Measurements from ENCODE around the gene DCUN1D2.
"Not testable (repeated sequence)": the region's sequence is repeated elsewhere in the genome, so short reads cannot be mapped to it uniquely, and the experiment has no call there.

Gene DCUN1D2

DNA sequence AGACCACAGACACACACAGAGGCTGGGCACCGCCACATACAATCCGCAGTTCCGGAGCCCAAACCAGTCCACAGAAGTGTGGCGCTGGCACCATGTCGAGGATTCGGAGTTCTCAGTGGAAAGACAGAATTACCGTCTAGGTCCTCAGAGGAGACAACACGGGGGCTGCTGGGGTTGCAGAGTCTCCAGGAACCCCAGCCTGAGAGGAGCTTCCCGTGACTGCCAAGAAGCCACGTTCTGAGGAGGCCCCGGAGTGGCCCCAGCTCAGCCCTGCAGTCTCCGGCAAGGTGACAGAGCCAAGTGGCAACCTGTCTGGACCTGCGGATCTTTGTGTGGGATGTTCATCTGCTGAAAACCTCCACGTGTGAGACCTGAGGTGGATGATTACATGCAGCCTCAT lies 29.9 kb downstream of the DCUN1D2 start:
- DNase-seq = no peak

DNA sequence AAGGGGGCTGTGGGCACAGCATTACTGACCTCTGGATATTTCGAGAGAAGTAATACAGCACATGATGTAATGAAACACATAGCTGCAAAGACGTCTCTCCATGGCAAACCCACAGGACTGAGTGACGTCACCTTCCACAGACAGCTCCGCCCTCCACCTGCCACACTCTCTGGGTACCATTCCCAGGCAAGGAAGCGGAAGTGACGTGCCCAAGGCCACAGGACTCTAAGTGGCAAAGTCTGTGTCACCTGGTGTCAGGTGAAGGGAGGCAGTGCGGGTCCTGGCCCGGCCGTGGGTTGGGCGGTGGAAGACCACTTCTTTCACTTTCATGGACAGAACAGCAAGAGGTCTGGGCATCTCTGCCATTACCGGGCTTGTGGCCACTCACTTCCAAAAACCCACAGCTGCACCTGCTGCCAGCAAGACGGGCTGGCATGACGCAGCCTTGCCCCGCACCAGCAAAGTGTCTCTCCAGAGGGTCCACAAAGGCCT lies 30.4 kb downstream of the DCUN1D2 start:
- no peak for DNase-seq

DNA sequence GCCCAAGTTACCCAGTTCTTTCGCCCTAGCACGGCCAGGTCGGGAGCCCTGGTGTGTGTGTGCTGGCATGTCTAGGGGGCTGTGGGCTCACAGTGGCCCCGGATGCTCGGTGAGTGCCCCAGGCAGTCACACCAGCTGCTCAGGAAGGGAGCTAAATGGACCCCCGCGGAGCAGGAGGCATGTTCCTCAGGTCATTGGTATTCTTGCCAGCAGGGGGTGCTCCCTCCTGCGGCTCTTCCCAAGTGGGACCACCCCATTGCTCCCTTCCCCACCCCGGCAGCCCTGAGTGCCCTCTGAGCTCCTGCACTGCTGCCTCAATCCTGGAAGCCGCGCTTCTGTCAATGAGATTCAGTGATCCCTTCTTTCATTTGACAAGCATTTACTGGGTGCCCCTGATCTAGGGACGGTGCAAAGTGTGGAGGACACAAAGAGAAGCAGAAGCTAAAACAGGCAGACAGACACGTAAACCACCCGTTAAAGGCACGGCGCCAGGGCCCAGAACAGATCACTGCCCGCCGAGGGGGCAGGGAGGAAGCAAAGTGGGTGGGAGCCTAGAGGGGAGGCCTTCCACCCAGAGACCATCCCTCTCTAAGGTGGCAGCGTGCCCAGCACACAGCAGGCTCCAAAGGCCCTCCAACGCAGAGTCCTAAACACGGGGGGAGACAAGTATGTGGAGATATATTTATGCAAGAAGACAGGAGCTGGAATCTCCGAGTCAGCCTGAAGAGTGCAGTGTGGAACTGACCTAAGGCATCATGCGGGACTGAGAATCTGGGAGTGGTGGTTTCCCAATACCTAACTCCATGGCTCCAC lies 32.1 kb downstream of the DCUN1D2 start:
- DNase-seq = no peak

DNA sequence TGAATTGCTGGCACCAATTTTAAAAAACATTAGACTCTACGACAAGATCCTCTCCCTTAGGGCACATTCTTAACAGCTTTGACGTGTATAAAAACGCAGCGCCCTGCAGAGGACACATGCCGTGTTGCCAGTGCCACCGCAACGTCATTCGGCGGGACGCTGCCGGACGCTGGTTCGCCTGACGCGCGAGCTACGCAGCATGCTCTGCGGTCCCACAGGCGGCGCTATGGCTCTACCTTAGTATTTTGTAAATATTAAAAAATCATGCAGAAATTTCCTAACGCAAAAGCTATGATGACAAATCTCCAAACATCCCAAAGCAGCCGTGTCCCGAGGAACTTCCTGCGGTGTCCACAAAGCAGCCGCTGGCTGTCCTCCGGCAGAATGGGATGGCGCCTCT lies 33.0 kb downstream of the DCUN1D2 start:
- no peak for DNase-seq

DNA sequence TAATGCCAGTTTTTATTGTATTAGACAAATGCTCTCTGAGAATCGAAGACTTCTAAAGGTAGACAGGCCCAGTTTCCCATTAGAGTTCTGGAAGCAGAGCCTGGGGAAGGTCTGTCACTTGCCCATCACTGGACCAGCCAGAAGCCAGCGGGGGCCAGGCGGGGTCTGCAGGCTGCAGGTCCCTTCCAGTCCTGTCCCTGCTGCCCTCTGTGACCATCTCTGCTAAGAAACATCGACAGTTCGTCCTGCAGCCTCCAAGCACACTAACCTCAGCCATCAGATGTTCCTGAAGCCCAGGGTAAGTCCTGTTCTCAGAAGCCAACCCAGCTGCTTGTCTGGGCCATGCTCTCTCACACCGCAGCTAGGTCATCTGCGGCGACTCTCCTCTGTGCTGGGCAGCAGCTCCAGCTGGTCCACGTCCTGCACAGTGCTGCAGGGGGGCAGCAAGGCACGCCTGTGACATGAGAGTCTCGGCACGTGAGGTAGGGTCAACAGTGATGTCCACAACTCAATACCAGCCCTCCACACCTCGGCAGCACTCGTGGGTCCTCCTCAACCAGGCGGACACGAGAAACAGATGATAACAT lies 34.3 kb downstream of the DCUN1D2 start:
- no peak for DNase-seq

DNA sequence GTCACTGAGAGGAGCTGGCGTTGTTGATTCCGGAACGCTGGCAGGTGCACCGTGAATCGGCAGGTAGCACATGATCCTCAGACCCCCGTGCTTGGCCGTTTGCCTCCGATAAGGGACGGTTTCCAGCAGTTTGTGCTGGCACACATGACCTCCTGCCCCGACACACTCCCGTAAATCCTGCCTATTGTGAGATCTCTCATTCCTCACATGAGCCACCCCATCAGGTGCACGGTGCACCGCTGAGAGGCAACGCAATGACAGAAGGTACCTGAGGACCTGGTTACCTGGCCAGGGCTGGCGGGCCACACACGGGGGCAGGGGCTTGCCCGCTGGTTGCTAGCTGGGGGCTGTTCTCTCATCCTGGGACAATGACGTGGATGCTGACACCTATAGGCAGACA lies 35.1 kb downstream of the DCUN1D2 start:
- no peak for DNase-seq

DNA sequence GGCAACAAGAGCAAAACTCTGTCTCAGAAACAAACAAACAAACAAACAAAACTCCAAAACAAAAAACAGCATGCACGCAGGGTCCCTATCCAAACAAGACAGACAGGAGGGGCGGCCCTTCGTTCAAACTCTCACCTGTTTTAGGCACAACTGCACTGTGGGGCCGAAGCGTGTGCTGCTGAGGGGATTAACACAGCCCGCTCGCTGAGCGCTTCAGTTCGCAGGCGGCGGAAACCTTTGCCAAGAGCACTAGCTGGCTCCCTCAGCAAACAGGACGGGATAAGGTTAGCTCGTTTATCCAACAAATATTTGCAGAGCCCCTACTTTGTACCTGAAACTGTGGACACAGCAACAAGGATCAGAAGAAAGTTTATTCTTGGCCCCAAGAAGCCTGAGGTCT lies 35.6 kb downstream of the DCUN1D2 start:
- DNase-seq = no peak

DNA sequence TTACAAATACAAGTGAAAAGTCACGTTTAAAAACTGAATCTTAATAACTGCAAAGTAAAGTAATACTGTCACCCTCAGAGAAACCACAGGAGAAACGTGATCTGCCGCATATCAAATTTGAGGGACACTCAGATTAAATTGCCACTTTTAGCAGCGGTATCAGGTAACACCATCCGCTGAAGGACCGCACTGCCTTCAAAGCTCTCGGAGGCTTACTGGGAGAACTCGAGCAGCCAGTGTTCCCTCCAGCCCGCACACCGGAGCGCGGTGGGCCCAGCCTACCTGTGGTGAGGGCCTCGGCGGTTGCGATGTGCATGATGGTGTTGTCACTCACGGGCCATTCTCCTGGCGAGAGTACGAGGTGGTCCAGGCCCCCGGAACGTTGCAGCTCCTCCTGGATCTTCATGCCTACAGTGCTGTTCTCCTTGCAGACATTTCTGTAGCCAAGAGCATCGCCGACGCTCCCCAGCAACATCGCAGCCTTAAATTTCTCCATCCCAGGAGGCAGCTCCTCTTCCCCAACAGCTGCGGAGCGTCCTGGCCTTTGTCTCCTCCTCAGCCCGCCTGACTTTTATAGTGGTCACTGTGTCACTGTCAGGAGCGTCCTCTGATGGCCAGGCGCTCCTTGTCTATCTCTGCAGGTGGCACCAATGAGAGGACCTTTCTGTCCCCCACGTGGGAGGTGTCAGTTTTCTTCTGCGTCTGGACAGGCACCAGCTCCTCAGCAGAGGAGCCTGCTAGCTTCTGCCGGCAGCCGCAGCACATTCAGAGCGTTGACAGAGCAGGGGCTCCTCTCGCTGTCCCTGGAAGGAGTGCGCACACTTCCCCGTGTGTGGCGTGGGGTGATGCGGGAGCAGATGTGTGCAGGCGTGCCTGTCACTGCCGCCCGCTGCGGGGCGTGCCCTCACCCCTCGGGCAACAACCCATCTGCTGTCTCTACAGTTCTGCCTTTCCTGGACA lies 37.3 kb downstream of the DCUN1D2 start, which contains the start of gene ADPRHL1:
TSS of gene ADPRHL1 (minus strand) at position 547 of the 960 bp plus-strand sequence. CDS start at position 496, 51 bp downstream.
- DNase-seq = no peak

DNA sequence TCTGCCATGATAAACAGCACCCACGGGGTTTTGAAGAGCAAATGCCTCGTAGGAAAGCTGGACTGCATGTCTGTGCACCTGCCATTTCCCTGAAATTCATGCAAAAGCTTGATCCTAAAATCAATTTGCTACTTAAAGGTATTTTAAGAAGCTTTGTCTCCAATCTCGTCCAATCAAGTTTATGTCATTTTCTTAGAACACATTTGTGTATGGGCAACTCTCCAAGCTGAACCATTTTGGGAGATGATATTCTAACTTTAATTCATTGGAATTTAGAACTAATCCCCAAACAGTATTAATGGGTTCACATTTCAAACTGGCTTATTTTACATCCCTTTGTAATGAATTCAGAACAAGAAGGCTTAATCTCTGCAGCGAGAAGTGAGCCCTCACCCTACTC lies 38.0 kb downstream of the DCUN1D2 start:
- no peak for DNase-seq

DNA sequence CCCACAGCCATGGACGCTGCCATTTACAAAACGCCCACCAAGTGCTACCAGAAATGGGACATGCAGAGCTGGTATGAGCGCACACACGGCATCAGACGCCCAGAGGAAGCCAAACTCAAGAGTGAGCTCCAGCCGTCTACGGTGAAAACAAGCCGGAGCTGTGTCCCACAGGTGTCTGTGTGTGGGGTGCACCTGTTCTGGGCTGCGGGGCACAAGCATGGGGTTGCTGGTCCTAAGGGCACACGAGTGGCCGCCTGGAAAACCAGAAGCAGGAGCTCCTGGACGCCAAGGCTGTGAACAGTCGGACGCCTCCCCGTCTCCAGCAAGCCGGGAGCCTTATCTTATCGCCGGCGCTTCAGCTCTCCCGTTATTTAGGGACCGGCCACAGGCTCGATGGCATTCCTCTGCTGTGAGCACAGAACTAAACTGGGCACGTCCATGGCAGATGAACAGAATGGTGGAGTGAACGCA lies 38.5 kb downstream of the DCUN1D2 start:
- DNase-seq = no peak

DNA sequence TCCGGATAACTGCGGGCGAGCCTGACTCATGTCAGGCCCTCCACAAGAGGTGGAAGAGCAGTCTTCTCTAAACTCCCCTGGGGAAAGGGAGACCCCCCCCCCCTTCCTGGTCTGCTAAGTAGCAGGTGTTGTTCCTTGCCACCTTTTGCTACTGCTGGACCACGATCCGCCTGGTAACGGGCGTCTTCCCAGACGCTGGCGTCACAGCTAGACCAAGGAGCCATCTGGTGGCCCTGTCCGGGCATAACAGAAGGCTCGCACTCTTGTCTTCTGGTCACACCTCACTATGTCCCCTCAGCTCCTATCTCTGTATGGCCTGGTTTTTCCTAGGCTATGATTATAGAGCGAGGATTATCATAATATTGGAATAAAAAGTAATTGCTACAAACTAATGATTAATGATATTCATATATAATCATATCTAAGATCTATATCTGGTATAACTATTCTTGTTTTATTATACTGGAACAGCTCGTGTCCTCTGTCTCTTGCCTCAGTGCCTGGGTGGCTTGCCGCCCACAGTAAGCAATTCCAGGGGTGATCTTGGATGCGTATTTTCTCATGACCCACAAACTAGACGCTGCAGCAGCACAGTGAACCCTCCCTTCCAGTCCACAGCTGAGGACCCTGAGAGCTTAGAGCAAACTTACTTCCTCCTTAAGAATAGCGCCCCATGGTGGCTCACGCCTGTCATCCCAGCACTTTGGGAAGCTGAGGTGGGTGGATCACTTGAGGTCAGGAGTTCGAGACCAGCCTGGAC lies 39.5 kb downstream of the DCUN1D2 start:
- not testable (repeated sequence) for DNase-seq

DNA sequence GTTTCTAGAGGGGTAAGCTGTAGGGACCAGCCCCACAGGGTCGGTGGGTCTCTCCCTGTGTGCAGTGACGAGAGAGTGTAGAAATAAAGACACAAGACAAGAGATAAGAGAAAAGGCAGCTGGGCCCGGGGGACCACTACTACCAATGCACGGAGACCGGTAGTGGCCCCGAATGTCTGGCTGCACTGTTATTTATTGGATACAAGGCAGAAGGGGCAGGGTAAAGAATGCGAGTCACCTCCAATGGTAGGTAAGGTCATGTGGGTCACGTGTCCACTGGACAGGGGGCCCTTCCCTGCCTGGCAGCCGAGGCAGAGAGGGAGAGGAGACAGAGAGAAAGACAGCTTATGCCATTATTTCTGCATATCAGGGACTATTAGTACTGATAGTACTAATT lies 40.2 kb downstream of the DCUN1D2 start:
- not testable (repeated sequence) for DNase-seq

DNA sequence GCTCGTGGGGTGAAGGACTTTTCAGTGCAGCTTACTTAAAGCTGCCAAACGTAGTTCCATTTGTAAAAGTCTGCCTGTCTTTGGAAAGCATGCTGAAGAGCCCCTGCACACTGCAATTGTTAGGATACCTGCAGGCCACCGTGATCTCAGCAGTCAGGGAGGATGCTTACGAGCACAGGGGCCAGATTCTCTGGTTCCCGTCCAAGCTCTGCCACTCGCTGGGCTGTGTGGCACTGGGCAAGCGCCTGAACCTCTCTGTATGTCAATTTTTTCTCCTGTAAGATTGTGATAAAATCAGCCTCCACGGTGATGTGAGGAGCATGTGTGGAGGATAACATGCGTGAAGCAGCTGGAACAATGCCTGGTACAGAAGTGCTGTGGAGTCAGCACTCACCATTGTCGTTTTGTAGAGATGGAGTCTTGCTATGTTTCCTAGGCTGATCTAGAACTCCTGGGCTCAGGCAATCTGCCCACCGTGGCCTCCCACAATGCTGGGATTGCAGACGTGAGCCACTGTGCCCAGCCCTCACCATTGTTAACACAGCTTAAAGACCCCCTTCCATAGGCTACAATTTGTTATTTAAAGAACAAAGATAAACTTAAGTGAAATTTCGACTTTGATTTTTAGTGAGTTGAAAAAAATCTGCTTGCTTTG lies 40.7 kb downstream of the DCUN1D2 start:
- DNase-seq = no peak

DNA sequence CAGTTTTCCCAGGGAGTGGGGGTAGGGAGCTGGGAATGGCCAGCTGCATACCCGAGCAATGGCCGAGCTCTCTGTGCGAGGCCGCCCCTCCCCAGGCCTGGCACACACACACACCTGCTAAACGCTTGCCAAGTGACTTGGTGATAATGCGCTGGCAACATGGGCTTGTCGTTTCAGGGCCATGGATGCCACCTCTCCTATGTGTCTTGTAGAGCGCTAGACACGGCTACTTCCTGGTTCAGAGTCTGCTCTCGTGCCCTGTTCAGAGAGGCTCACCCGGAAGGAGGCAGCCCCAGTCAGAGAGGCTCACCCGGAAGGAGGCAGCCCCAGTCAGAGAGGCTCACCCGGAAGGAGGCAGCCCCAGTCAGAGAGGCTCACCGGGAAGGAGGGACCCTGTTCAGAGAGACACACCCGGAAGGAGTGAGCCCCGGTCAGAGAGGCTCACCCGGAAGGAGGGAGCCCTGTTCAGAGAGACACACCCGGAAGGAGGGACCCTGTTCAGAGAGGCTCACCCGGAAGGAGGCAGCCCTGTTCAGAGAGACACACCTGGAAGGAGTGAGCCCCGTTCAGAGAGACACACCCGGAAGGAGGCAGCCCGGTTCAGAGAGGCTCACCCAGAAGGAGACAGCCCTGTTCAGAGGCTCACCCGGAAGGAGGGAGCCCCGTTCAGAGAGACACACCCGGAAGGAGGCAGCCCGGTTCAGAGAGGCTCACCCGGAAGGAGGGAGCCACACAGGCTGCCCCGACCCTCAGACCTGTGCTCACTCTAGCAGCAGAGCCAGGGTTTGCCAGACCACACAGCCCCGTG lies 41.4 kb downstream of the DCUN1D2 start:
- DNase-seq = no peak

DNA sequence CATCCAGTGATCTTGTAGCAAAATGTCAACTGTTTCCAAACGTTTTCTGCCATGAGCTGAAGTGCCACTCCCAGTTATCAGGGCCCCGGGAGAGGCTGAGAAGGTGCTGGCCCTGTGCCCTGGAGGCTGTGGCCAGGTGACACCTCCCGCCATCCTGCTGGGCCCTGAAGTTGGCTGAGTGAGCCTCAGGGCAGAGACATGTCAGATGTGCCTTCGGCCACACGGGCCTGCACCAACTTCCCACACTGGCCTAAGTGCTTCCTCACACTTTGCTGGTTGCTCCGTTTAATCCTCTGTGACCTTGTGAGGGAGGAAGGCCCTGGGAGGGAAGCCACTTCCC lies 42.0 kb downstream of the DCUN1D2 start:
- DNase-seq = no peak

DNA sequence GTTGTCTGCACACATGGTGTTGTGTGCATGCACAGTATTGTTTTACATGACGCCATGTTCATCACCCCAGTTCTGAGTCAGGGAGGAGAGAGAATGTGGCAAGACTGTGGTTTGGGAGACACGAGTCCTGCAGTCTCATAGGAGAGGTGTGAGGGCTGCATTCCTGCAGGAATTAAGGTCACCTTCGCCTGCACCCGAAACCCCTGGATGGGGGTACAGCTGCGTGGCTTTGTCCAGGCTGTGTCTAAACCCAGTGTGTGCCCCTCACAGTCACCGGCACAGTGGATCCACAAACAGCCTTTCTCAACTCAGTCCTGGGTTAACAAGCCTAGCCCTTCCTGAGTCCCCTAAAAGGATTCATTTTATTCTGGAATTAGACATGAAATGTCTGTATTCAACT lies 42.9 kb downstream of the DCUN1D2 start:
- no peak for DNase-seq

DNA sequence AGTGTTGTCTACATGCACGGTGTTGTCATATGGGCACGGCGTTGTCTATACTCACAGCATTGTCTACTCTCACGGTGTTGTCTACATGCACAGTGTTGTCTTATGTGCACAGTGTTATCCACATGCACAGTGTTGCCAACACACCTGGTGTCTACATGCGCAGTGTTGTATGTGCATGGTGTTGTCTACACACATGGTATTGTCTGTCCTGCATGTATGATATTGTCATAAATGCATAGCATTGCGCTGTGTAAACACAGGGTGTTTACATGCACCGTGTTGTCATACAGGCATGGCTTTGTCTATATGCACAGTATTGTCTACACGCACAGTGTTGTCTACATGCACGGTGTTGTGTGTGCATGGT lies 44.0 kb downstream of the DCUN1D2 start:
- DNase-seq = no peak

DNA sequence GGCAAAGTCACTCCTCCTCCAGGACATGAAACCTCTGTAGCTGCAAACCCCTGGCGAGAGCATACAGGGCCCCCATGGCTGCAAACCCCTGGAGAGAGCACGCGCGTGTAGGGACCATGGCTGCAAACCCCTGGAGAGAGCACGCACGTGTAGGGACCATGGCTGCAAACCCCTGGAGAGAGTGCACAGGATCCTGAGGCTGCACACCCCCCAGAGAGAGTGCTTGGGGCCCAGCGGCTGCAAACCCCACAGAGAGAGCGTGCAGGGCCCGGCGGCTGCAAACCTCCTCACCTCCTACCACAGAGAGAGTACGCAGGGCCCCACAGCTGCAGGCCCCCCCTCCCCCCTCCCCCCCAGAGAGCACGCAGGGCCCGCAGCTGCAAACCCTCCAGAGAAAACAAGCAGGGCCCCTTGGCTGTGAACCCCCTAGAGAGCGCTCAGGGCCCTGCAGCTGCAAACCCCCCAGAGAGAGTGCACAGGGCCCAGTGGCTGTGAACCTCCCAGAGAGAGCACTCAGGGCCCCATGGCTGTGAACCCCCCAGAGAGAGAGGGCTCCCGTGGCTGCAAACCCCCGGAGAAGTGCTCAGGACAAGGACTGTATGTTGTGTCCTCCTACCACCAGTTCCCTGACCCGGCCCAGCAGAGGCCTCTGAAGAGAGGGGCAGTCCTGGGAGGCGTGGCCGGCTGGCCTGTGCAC lies 44.6 kb downstream of the DCUN1D2 start:
- no peak for DNase-seq

DNA sequence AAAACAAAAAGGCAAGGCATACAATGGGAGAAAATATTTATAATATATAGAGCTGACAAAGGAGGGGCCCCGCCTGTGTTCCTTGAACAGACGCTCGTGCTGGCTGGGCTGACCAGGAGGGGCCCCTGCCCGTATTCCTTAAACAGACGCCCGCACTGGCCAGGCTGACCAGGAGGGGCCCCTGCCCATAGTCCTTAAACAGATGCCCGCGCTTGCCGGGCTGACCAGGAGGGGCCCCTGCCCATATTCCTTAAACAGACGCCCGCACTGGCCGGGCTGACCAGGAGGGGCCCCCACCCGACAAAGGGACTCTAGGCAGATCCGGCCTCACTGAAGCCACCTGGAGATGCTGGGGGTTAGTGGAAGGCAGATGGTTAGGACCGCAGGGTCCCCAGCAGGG lies 46.5 kb downstream of the DCUN1D2 start:
- no peak for DNase-seq

DNA sequence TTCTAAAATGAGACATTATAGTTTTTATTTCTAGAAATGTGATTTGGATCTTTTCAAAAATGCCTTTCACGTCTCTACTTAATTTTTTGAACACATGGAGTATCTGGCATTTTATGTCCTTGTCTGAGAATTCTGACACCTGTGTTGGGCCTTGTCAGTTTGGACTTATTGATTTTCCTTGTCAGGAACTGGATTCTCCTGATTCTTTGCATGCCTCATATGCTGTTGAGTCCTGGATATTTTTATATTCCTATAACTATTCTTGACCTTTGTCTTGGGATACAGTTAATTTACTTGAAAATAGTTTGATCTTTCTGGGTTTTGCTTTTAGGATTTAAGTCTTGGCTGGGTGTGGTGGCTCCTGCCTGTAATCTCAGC lies 47.5 kb downstream of the DCUN1D2 start:
- no peak for DNase-seq
